IMR-90 (cell line): ENCODE results near the gene EIF4A3. TPM values are rescaled to one million over a fixed set of nuclear protein-coding genes. Genes with fewer than 3 reads are reported as not detected.

Experiments used
- ATAC-seq: fragments of 200-7000 bp; cut with Tn5 transposase; 2 replicates; pipeline ENCODE4 v1.9.1; 2020; ENCODE audit warnings: low read depth, mild to moderate bottlenecking, moderate library complexity
- BruUV-seq: library from RNA; stranded (reverse); fragments of 400-500 nt; replicated peaks from 2 replicates; lab custom pipeline; 2021; lab: Mats Ljungman, UMichigan
- CTCF ChIA-PET: fragments of 300-600 bp; formaldehyde crosslinking; extraction: SDS; loops from one replicate; lab custom pipeline; 2021; ENCODE audit warnings: antibody characterized with exemption; lab: Yijun Ruan, JAX
- POLR2A ChIA-PET: fragments of 300-600 bp; sonication (Branson Sonifier 250); formaldehyde crosslinking; loops from one replicate; lab custom pipeline; 2022; ENCODE audit warnings: antibody characterized with exemption; ENCODE audit not compliant: unreplicated experiment; lab: Charles Lee
- DNase-seq: peaks from one replicate; pipeline ENCODE4 v3.0.0; 2013
- H2AFZ ChIP-seq: replicated peaks from 2 replicates; pipeline ENCODE3; 2013; ENCODE audit warnings: low read length, mild to moderate bottlenecking; ENCODE audit not compliant: poor library complexity
- H2AK5ac ChIP-seq: 2 replicates; pipeline ENCODE4 v1.6.1; 2013; ENCODE audit warnings: low read depth, low read length, inconsistent platforms
- H2AK9ac ChIP-seq: replicated peaks from 2 replicates; pipeline ENCODE3; 2013; ENCODE audit warnings: mild to moderate bottlenecking, low read depth, low read length, moderate library complexity; ENCODE audit not compliant: poor library complexity
- H2BK120ac ChIP-seq: 2 replicates; pipeline ENCODE4 v1.6.1; 2013; ENCODE audit warnings: low read depth, low read length, inconsistent platforms
- H2BK15ac ChIP-seq: 3 replicates; pipeline ENCODE4 v1.6.1; 2013; ENCODE audit warnings: low read depth, low read length, inconsistent platforms
- H2BK20ac ChIP-seq: 2 replicates; pipeline ENCODE4 v1.6.1; 2013; ENCODE audit warnings: low read depth, mild to moderate bottlenecking, inconsistent platforms, low read length, moderate library complexity
- H2BK5ac ChIP-seq: 2 replicates; pipeline ENCODE4 v1.6.1; 2013; ENCODE audit warnings: mild to moderate bottlenecking, low read depth, low read length, inconsistent platforms; ENCODE audit not compliant: poor library complexity, severe bottlenecking
- H3K14ac ChIP-seq: replicated peaks from 2 replicates; pipeline ENCODE4 v1.6.1; 2013; ENCODE audit warnings: low read depth, low read length, inconsistent platforms
- H3K18ac ChIP-seq: 2 replicates; pipeline ENCODE4 v1.6.1; 2013; ENCODE audit warnings: low read depth, low read length, control low read depth
- H3K23ac ChIP-seq: 2 replicates; pipeline ENCODE4 v1.6.1; 2013; ENCODE audit warnings: low read depth, low read length, inconsistent platforms
- H3K27ac ChIP-seq: 2 replicates; pipeline ENCODE4 v1.5.1; 2013; ENCODE audit warnings: mild to moderate bottlenecking, control low read depth, low read length; ENCODE audit not compliant: insufficient read depth
- H3K27me3 ChIP-seq: 2 replicates; pipeline ENCODE4 v1.6.1; 2013; ENCODE audit warnings: low read length; ENCODE audit not compliant: control insufficient read depth, insufficient read depth
- H3K36me3 ChIP-seq: 2 replicates; pipeline ENCODE4 v1.6.1; 2013; ENCODE audit warnings: low read length, mixed read lengths; ENCODE audit not compliant: control insufficient read depth, insufficient read depth
- H3K4ac ChIP-seq: 2 replicates; pipeline ENCODE4 v1.6.1; 2013; ENCODE audit warnings: low read depth, low read length, inconsistent platforms
- H3K4me1 ChIP-seq: 2 replicates; pipeline ENCODE4 v1.6.1; 2013; ENCODE audit warnings: low read length, mixed read lengths; ENCODE audit not compliant: control insufficient read depth, insufficient read depth
- H3K4me2 ChIP-seq: 2 replicates; pipeline ENCODE4 v1.6.1; 2013; ENCODE audit warnings: low read depth, mild to moderate bottlenecking, control low read depth, low read length, moderate library complexity
- H3K4me3 ChIP-seq: 2 replicates; pipeline ENCODE4 v1.5.1; 2013; ENCODE audit warnings: low read depth, mild to moderate bottlenecking, control low read depth, low read length, moderate library complexity; ENCODE audit not compliant: insufficient read depth
- H3K56ac ChIP-seq: 2 replicates; pipeline ENCODE4 v1.6.1; 2013; ENCODE audit warnings: low read length, inconsistent platforms; ENCODE audit not compliant: insufficient read depth; ENCODE audit errors: extremely low read depth
- H3K79me1 ChIP-seq, 2 experiments: 2 replicates each; pipeline ENCODE4 v1.6.1; 2013; ENCODE audit warnings: low read length in 2 of 2, inconsistent platforms in 1 of 2, low read depth in 1 of 2
- H3K9ac ChIP-seq: 2 replicates; pipeline ENCODE4 v1.6.1; 2013; ENCODE audit warnings: low read depth, low read length, control low read depth
- H3K9me1 ChIP-seq: 2 replicates; pipeline ENCODE4 v1.6.1; 2013; ENCODE audit warnings: low read length, inconsistent platforms; ENCODE audit not compliant: insufficient read depth
- H3K9me3 ChIP-seq: 2 replicates; pipeline ENCODE4 v1.6.1; 2013; ENCODE audit warnings: low read length; ENCODE audit not compliant: control insufficient read depth, insufficient read depth
- H4K20me1 ChIP-seq: 2 replicates; pipeline ENCODE4 v1.6.1; 2013; ENCODE audit warnings: low read length, inconsistent platforms; ENCODE audit not compliant: insufficient read depth
- H4K5ac ChIP-seq: 2 replicates; pipeline ENCODE4 v1.6.1; 2013; ENCODE audit warnings: mild to moderate bottlenecking, low read depth, low read length, control low read depth
- H4K8ac ChIP-seq, 2 experiments: 2 replicates each; pipeline ENCODE4 v1.6.1; 2013; ENCODE audit warnings: low read depth in 2 of 2, low read length in 2 of 2, control low read depth in 1 of 2, inconsistent platforms in 1 of 2
- H4K91ac ChIP-seq: 2 replicates; pipeline ENCODE4 v1.6.1; 2013; ENCODE audit warnings: low read depth, low read length, inconsistent platforms; ENCODE audit not compliant: insufficient read depth
- BHLHE40 ChIP-seq: fragments of 150-350 bp; IDR thresholded peaks from 2 replicates; pipeline ENCODE4 v1.6.1; 2016; ENCODE audit warnings: mild to moderate bottlenecking, low read depth, low read length
- CEBPB ChIP-seq: IDR thresholded peaks from 2 replicates; pipeline ENCODE4 v1.6.1; 2012; ENCODE audit warnings: low read depth, low read length, improper control_type of control experiment
- CHD1 ChIP-seq: IDR thresholded peaks from 2 replicates; pipeline ENCODE4 v1.6.1; 2012; ENCODE audit warnings: low read depth, low read length, improper control_type of control experiment
- CTCF ChIP-seq: conservative IDR thresholded peaks from 2 replicates; pipeline ENCODE4 v1.5.1; 2012; ENCODE audit warnings: mild to moderate bottlenecking, low read depth, low read length, improper control_type of control experiment
- FOS ChIP-seq: fragments of 150-350 bp; IDR thresholded peaks from 2 replicates; pipeline ENCODE4 v1.6.1; 2016; ENCODE audit warnings: low read depth, low read length
- MAFK ChIP-seq: IDR thresholded peaks from 2 replicates; pipeline ENCODE4 v1.6.1; 2012; ENCODE audit warnings: low read depth, low read length, improper control_type of control experiment
- MAZ ChIP-seq: IDR thresholded peaks from 2 replicates; pipeline ENCODE4 v1.6.1; 2012; ENCODE audit warnings: low read depth, mild to moderate bottlenecking, low read length, improper control_type of control experiment, moderate library complexity, borderline replicate concordance
- MXI1 ChIP-seq: IDR thresholded peaks from 2 replicates; pipeline ENCODE4 v1.6.1; 2012; ENCODE audit warnings: low read depth, mild to moderate bottlenecking, low read length, moderate library complexity, borderline replicate concordance
- NFE2L2 ChIP-seq: fragments of 150-350 bp; IDR thresholded peaks from 2 replicates; pipeline ENCODE4 v1.6.1; 2016; ENCODE audit warnings: low read depth, mild to moderate bottlenecking, low read length
- POLR2A ChIP-seq: IDR thresholded peaks from 2 replicates; pipeline ENCODE4 v1.6.1; 2012; ENCODE audit warnings: mild to moderate bottlenecking, low read depth, low read length
- RAD21 ChIP-seq: IDR thresholded peaks from 2 replicates; pipeline ENCODE4 v1.6.1; 2012; ENCODE audit warnings: low read length, improper control_type of control experiment
- RCOR1 ChIP-seq: IDR thresholded peaks from 2 replicates; pipeline ENCODE4 v1.6.1; 2012; ENCODE audit warnings: mild to moderate bottlenecking, low read length, improper control_type of control experiment; ENCODE audit not compliant: insufficient replicate concordance
- RFX5 ChIP-seq: IDR thresholded peaks from 2 replicates; pipeline ENCODE4 v1.8.0; 2012; ENCODE audit warnings: low read depth, mild to moderate bottlenecking, low read length, moderate library complexity
- SMC3 ChIP-seq: fragments of 150-350 bp; IDR thresholded peaks from 2 replicates; pipeline ENCODE4 v1.6.1; 2016; ENCODE audit warnings: low read depth, mild to moderate bottlenecking, antibody characterized with exemption, low read length, moderate library complexity
- WGBS, 2 experiments: methylation state at CpG; one replicate each; pipeline versions ENCODE4 v1.1.5 to v1.1.7; 2013; ENCODE audit warnings: missing lambda C conversion rate in 2 of 2; ENCODE audit not compliant: insufficient read length in 1 of 2; ENCODE audit errors: extremely low coverage in 2 of 2; 5-methylcytosine and 5-hydroxymethylcytosine counted together
- dilution Hi-C: fragments of 300-500 bp; cut with HindIII; formaldehyde crosslinking; loops from one replicate; pipeline ENCODE4 v1.14.3; 2018; ENCODE audit warnings: low sequenced_read_pairs; ENCODE audit not compliant: unreplicated experiment
- in situ Hi-C: fragments of 300-500 bp; cut with MboI; formaldehyde crosslinking; loops from 3 replicates; pipeline ENCODE4 v1.14.3; 2019; ENCODE audit warnings: low sequenced_read_pairs, inconsistent platforms, mixed read lengths
- intact Hi-C: fragments of 100-400 bp; cut with micrococcal nuclease; formaldehyde crosslinking; loops from 2 replicates; pipeline ENCODE4 v1.10.0; 2022
- polyA plus RNA-seq, 3 experiments: library from polyadenylated mRNA; depleted of rRNA; stranded (reverse); fragments of >200 nt; gene quantifications; 2 replicates each; pipeline ENCODE4 v1.2.3, GENCODE V29; 2012; ENCODE audit warnings: low replicate concordance in 1 of 3
- total RNA-seq: library from RNA; depleted of rRNA; stranded (reverse); fragments of >200 nt; gene quantifications from 2 replicates; pipeline ENCODE4 v1.2.3, GENCODE V29; 2012

EIF4A3 gene
- total and polyA plus RNA-seq, 2 of the 4 experiments (the other 2 are of a cell fraction) = 85.3 to 97.1 TPM

GRCh38 chr17:80123791-80124190, 23.1 kb downstream of the EIF4A3 start:
- H3K27ac ChIP-seq = no peak overlapping the region
- CTCF ChIA-PET = interaction anchor here (0.8 to 1.1 kb wide), 2 partner anchors 8 to 78 kb away, joined by 3 to 5 read pairs; no protein-coding TSS in a partner anchor
- DNase-seq = peak; percentile 75
- H3K4ac ChIP-seq = no peak overlapping the region
- H4K20me1 ChIP-seq = no peaks in the 10 kb centered on the region
- in situ Hi-C loops = no loop called here
- peak overlapping the region; percentile 72 for H2AK9ac ChIP-seq
- H2BK20ac ChIP-seq = 0 out of 2 replicates have a peak overlapping the region, but pooled peaks have one; percentile 24
- no peak overlapping the region for H2BK120ac ChIP-seq
- no peak overlapping the region for H4K8ac ChIP-seq
- TF ChIP-seq MAZ (no peak), RFX5 (no peak), CHD1 (no peak), MXI1 (no peak), RAD21 (no peak), FOS (no peak), MAFK (no peak), BHLHE40 (no peak), NFE2L2 (no peak), RCOR1 (no peak), CEBPB (no peak), POLR2A (no peak), SMC3 (no peak), CTCF (no peak)
- no peak overlapping the region for H2AK5ac ChIP-seq
- no peak overlapping the region for H3K23ac ChIP-seq
- ATAC-seq = no peak
- H2AFZ ChIP-seq = peak overlapping the region; percentile 32
- H2BK5ac ChIP-seq = no peak overlapping the region
- no peaks in the 10 kb centered on the region for H3K79me1 ChIP-seq
- H3K14ac ChIP-seq = no peak overlapping the region
- no peak overlapping the region for H2BK15ac ChIP-seq
- H3K27me3 ChIP-seq = no peaks in the 10 kb centered on the region
- no peaks in the 10 kb centered on the region for H3K9me1 ChIP-seq
- dilution Hi-C loops = no loop called here
- POLR2A ChIA-PET = no interaction called here
- H3K4me1 ChIP-seq = peaks cover 6% of the 10 kb centered on the region
- no peak overlapping the region for H4K91ac ChIP-seq
- no peaks in the 10 kb centered on the region for H3K9me3 ChIP-seq
- H3K4me3 ChIP-seq = no peak overlapping the region
- intact Hi-C loops = no loop called here
- peaks cover under 1% of the 10 kb centered on the region; the same call in 1 of the 2 replicates for H3K36me3 ChIP-seq
- BruUV-seq = no TSS peak
- H4K5ac ChIP-seq = no peak overlapping the region
- H3K18ac ChIP-seq = no peak overlapping the region
- no peak overlapping the region for H3K9ac ChIP-seq
- H3K56ac ChIP-seq = no peak overlapping the region
- H3K4me2 ChIP-seq = no peak overlapping the region
- WGBS, 2 experiments = 55% methylated on average over 4 of the region's 15 CpGs; no CpG with 5 or more reads in 1 of the 2 experiments
